Fibroblast of the aortic adventitia (primary cell): ENCODE measurements around the gene DHX40. TPM values are rescaled to one million over a fixed set of nuclear protein-coding genes. Genes with fewer than 3 reads are reported as not detected.
"Not testable (repeated sequence)": the region's sequence is repeated elsewhere in the genome, so short reads cannot be mapped to it uniquely, and the experiment has no call there.

Experiments used
- DNase-seq: peaks from one replicate; pipeline ENCODE4 v3.0.0-alpha.2; 2010; ENCODE audit warnings: low read depth
- H3K4me3 ChIP-seq: 2 replicates; pipeline ENCODE4 v1.5.1; 2011; ENCODE audit warnings: low read depth, mild to moderate bottlenecking, control low read depth, low read length, moderate library complexity
- CTCF ChIP-seq: IDR thresholded peaks from 2 replicates; pipeline ENCODE4 v1.5.1; 2011; ENCODE audit warnings: mild to moderate bottlenecking, low read length, control low read depth, inconsistent platforms; ENCODE audit not compliant: insufficient read depth
- total RNA-seq: library from RNA; depleted of rRNA; stranded (reverse); fragments of >200 nt; gene quantifications from 2 replicates; pipeline ENCODE4 v1.2.3, GENCODE V29; 2012; ENCODE audit warnings: low replicate concordance

Gene DHX40
- total RNA-seq = 57.2 and 68.5 TPM in 2 replicates

GRCh38 chr17:59565171-59565958 is at the start of gene DHX40:
Gene DHX40, plus strand, starts transcription at chr17:59565610. Its CDS starts 62 bp downstream, at chr17:59565672.
- TF ChIP-seq CTCF = no peak
- DNase-seq = peak; percentile 95
- H3K4me3 ChIP-seq = peak within 1 kb of the TSS; percentile 100

- DNase-seq = no peak
- TF ChIP-seq CTCF = no peak
- H3K4me3 ChIP-seq = no peak overlapping the region
Measured at GRCh38 chr17:59516451-59516850, 49.0 kb upstream of the DHX40 start.

- DNase-seq = no peak
- no peak overlapping the region for H3K4me3 ChIP-seq
- TF ChIP-seq CTCF = no peak
Measured at GRCh38 chr17:59519132-59519531, 46.3 kb upstream of the DHX40 start.

GRCh38 chr17:59520251-59520650 is 45.2 kb upstream of the DHX40 start:
- no peak for TF ChIP-seq CTCF
- H3K4me3 ChIP-seq = no peak overlapping the region
- DNase-seq = no peak

GRCh38 chr17:59521465-59522126 is 43.8 kb upstream of the DHX40 start:
- peak; percentile 67 for DNase-seq
- peak; percentile 88 for TF ChIP-seq CTCF
- H3K4me3 ChIP-seq = no peak overlapping the region

GRCh38 chr17:59524930-59525329 is 40.5 kb upstream of the DHX40 start:
- DNase-seq, H3K4me3 ChIP-seq: not testable (repeated sequence)

- no peak for DNase-seq
- H3K4me3 ChIP-seq = no peak overlapping the region
- TF ChIP-seq CTCF = no peak
Measured at GRCh38 chr17:59525668-59526067, 39.7 kb upstream of the DHX40 start.
